LNCAP (cell line): Measurements from ENCODE around the gene JDP2.

Experiments used
- TF ChIP-seq, protein P1 (sequence below): fragments of 450-650 bp; IDR thresholded peaks from 2 replicates; pipeline ENCODE4 v1.5.1; 2017; ENCODE audit warnings: mild to moderate bottlenecking

Gene JDP2

DNA sequence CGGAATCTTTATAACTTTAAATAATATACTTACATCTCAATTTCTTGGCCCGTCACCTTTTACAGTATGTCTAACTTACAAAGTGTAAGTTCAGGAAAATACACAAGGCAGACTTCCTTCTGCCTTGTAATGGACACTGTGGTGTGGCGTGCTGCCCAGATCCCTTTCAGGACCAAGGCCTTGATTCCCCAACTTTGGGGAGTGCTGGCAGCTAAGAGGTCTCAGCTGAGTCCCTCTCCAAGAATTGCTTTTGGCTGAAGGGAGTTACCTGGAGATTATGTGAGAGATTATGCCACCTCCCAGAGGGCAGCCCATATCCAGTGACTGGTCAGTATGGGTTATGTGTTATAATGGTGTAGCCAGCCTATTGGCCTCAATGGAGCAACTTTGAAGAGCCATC is 73.3 kb downstream of the JDP2 start:
- TF ChIP-seq, protein P1, sequence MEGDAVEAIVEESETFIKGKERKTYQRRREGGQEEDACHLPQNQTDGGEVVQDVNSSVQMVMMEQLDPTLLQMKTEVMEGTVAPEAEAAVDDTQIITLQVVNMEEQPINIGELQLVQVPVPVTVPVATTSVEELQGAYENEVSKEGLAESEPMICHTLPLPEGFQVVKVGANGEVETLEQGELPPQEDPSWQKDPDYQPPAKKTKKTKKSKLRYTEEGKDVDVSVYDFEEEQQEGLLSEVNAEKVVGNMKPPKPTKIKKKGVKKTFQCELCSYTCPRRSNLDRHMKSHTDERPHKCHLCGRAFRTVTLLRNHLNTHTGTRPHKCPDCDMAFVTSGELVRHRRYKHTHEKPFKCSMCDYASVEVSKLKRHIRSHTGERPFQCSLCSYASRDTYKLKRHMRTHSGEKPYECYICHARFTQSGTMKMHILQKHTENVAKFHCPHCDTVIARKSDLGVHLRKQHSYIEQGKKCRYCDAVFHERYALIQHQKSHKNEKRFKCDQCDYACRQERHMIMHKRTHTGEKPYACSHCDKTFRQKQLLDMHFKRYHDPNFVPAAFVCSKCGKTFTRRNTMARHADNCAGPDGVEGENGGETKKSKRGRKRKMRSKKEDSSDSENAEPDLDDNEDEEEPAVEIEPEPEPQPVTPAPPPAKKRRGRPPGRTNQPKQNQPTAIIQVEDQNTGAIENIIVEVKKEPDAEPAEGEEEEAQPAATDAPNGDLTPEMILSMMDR, result no peak

DNA sequence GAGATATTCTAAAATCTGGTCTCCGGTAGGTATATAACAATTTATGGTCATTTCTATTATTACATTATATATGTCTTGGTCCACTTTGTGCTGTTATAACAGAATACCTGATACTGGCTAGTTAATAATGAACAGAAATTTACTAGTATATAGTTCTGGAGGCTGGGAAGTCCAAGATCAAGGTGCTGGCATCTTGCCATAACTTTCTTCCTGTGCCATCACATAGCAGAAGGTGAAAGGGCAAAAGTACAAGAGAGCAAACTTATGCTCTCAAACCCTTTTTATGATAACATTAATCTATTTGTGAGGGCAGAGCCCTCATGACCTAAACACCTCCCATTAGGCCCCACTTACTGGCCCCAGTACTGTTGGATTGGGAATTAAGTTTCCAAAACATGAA is 76.6 kb downstream of the JDP2 start:
- TF ChIP-seq, protein P1, result no peak

DNA sequence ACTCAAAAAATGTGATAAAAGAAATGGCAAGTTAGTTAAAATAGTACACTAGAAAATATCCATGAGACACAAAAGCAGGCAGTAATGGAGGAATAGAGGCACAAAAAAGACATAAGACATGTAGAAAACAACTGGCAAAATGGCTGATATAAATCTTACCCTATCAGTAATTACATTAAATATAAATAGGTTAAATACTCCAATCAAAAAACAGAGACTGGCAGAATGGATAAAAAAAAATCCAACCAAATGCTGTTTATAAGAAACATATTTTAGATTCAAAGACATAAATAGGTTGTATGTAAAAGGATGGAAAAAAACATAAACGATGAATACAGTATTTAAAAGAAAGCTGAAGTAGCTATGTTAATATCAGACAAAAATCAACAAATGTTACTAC is 79.1 kb downstream of the JDP2 start:
- TF ChIP-seq, protein P1, result no peak

DNA sequence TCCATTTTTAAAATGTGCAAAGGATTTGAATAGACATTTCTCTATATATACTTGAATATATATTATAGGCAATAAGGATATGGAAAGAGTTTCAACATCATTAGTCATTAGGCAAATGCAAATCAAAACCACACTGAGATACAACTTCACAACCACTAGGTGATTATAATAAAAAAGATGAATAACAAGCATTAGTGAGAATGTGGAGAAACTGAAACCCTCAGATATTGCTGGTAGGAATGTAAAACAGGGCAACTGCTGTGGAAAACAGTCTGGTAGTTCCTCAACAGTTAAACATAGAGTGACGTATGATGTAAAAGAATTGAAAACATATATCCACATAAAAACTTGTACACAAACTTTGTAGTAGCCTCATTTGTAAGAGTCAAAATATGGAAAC is 82.7 kb downstream of the JDP2 start:
- TF ChIP-seq, protein P1, result no peak; the same call in 1 of the 2 replicates

DNA sequence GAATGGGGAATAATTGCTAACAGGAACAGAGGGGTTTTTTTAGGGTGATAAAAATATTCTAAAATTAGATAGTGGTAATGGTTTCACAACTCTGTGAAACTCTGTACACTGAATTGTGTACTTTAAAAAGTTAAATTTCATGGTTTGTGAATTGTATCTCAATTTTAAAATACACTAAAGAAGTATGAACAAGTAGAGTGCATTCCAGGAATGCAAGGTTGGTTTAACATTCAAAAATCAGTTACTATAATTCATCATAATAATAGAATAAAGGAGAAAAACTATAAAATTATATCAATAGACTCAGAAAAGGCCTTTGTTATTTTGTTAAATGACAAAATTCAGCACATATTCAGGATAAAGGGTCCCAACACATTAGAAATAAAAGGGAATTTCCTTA is 83.4 kb downstream of the JDP2 start:
- TF ChIP-seq, protein P1, result no peak

DNA sequence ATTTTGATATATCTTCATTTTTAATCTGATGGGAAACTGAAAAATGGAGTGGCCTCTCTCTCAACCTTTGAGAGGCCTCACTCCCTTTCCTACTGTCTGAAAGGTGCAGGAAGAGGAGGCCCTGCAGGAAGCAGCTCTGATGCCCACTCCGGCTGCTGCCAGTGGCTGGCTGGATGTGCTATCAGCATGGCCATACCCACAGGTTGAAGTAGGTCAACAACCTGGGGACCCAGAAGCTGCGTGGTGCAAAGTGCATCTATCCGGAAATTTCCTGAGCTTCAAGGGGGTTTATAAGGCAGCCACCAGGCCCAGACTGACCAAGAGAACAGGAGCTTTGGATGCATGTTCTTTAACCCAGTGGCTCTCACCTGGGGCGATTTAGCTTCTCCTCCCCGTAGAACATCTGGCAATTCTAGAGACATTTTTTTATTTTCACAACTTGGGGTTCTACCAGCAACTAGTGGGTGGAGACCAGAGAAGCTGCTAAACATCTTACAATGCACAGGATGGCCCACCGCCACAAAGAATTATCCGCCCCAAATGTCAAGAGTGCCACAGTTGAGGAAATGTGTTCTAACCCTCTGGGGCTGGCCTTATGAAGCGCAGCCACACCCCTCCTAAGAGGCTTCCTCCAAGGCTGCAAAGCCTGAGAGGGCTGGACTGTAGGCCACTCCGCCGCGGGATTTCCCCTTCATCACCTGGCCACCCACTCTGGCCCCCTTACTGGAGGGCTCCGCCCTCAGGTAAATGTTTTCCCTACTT is 86.3 kb downstream of the JDP2 start:
- TF ChIP-seq, protein P1, result no peak

DNA sequence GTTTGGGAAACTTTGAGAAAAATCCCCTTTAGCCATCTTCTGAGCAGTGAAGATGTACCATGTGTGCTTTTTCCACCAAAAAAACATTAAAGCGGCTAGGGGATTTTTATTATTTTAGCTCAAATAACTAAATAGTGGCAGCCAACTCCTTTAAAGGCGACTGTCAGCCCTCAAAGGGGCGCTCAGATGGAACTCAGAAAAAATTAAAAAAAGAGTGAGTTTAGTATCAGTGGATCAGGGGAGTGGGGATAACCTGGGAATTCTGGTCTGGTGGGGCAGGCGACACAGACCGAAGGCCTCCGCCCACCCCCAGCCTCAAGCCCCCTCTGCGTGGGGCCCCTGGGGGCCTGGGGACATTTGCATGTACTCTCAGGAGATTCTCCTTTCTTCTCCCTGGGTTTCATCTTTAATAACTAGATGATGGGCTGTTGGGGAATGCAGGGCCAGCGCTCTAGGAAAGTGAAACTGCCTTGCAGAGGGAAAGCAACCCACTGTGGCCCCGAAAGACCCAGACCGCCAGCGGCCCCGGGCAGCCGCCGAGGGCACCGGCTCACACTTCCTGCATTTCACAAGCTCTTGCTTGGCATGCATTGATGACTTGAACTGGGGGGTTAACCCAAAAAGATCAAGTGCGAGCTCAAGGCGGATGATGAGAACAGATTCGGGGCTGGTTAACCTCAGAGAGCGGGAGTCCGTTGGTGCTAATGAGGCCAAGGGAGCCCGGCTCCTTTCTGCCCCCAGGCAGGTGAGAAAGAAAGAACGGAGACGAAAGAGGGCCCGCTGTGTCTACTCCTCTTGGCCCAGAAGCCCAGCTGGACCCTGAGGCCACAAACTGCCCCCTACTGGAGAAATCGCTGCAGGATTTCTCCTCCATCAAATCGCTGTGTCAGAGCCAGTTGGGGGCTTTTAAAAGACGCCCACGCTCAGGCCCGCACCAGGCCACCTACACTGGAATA is 87.1 kb downstream of the JDP2 start:
- TF ChIP-seq, protein P1, result no peak
